Activated gamma-delta T cell (primary cell): ENCODE measurements around the gene MET.
"Not testable (repeated sequence)": the region's sequence is repeated elsewhere in the genome, so short reads cannot be mapped to it uniquely, and the experiment has no call there.

ENCODE experiments used
- DNase-seq: peaks from one replicate; lab custom pipeline; 2025; lab: John Stamatoyannopoulos, UW

MET gene

GRCh38 chr7:116752305-116753074 lies 80.5 kb downstream of the MET start:
- no peak for DNase-seq

- DNase-seq: no peak
Measured at GRCh38 chr7:116753130-116753529, 81.1 kb downstream of the MET start.

- no peak for DNase-seq
Measured at GRCh38 chr7:116754186-116754585, 82.2 kb downstream of the MET start.

- no peak for DNase-seq
Measured at GRCh38 chr7:116757283-116757682, 85.3 kb downstream of the MET start.

- DNase-seq: not testable (repeated sequence)
Measured at GRCh38 chr7:116759642-116760041, 87.6 kb downstream of the MET start.

- DNase-seq: no peak
Measured at GRCh38 chr7:116762971-116763370, 91.0 kb downstream of the MET start.

GRCh38 chr7:116763647-116764046 lies 91.7 kb downstream of the MET start:
- no peak for DNase-seq

GRCh38 chr7:116766881-116767280 lies 94.9 kb downstream of the MET start:
- no peak for DNase-seq

GRCh38 chr7:116769546-116769945 lies 97.5 kb downstream of the MET start:
- DNase-seq: no peak

GRCh38 chr7:116770941-116771340 lies 98.9 kb downstream of the MET start:
- no peak for DNase-seq

GRCh38 chr7:116771640-116772039 lies 99.6 kb downstream of the MET start:
- no peak for DNase-seq

GRCh38 chr7:116772423-116772863 lies 100.4 kb downstream of the MET start:
- DNase-seq: no peak

GRCh38 chr7:116772926-116773749 lies 101.1 kb downstream of the MET start:
- DNase-seq: no peak

- DNase-seq: no peak
Measured at GRCh38 chr7:116776046-116776445, 104.0 kb downstream of the MET start.

- DNase-seq: no peak
Measured at GRCh38 chr7:116776610-116777289, 104.8 kb downstream of the MET start.

GRCh38 chr7:116777651-116778281 lies 105.8 kb downstream of the MET start:
- DNase-seq: no peak

GRCh38 chr7:116779216-116779615 lies 107.2 kb downstream of the MET start:
- DNase-seq: no peak

GRCh38 chr7:116779931-116780330 lies 107.9 kb downstream of the MET start:
- DNase-seq: no peak

- DNase-seq: no peak
Measured at GRCh38 chr7:116780521-116780920, 108.5 kb downstream of the MET start.

GRCh38 chr7:116780966-116781365 lies 109.0 kb downstream of the MET start:
- DNase-seq: no peak

- no peak for DNase-seq
Measured at GRCh38 chr7:116781584-116781983, 109.6 kb downstream of the MET start.

- DNase-seq: no peak
Measured at GRCh38 chr7:116782177-116782711, 110.2 kb downstream of the MET start.
